Neural crest cell (in vitro differentiated cells): ENCODE results near the gene NAPA. TPM values are rescaled to one million over a fixed set of nuclear protein-coding genes. Genes with fewer than 3 reads are reported as not detected.
A peak's percentile ranks its signal among the peaks of the same experiment; 100 is the strongest.

Experiments
- DNase-seq: peaks from one replicate; pipeline ENCODE4 v3.0.0; 2021; ENCODE audit warnings: low read depth, mixed read lengths, low spot score
- H3K27ac Mint-ChIP-seq: one replicate; pipeline ENCODE4 v1.8.0; 2021; ENCODE audit warnings: mild to moderate bottlenecking, mixed read lengths; ENCODE audit not compliant: unreplicated experiment
- H3K27me3 Mint-ChIP-seq: 2 replicates; pipeline ENCODE4 v1.8.0; 2021; ENCODE audit warnings: low read depth, mild to moderate bottlenecking, mixed read lengths
- H3K36me3 Mint-ChIP-seq: 2 replicates; pipeline ENCODE4 v1.8.0; 2021; ENCODE audit warnings: low read depth, mild to moderate bottlenecking, mixed read lengths
- H3K4me1 Mint-ChIP-seq: 2 replicates; pipeline ENCODE4 v1.8.0; 2021; ENCODE audit warnings: mixed read lengths
- H3K4me3 Mint-ChIP-seq: one replicate; pipeline ENCODE4 v1.8.0; 2021; ENCODE audit warnings: mild to moderate bottlenecking, mixed read lengths
- H3K9me3 Mint-ChIP-seq: 2 replicates; pipeline ENCODE4 v1.8.0; 2021; ENCODE audit warnings: mixed read lengths
- CTCF ChIP-seq: fragments of 200-600 bp; sonication (generic); conservative IDR thresholded peaks from 2 replicates; pipeline ENCODE4 v1.5.0; 2021; ENCODE audit warnings: antibody characterized with exemption, mild to moderate bottlenecking
- total RNA-seq: library from RNA; stranded (reverse); gene quantifications from 2 replicates; pipeline ENCODE4 v1.2.1, GENCODE V29; 2021

The NAPA gene
- total RNA-seq, 1 donor from 2014 or later: 67.2 TPM

GRCh38 chr19:47523473-47523872 is 8.6 kb upstream of the NAPA start:
- TF ChIP-seq CTCF: no peak
- Mint-ChIP-seq H3K27ac (no peak overlapping the region), H3K4me1 (peaks cover 5% of the 10 kb centered on the region), H3K9me3 (no peaks in the 10 kb centered on the region), H3K27me3 (peaks cover 19% of the 10 kb centered on the region), H3K4me3 (no peak overlapping the region), H3K36me3 (no peaks in the 10 kb centered on the region)
- DNase-seq: no peak

GRCh38 chr19:47521473-47522180 is 6.8 kb upstream of the NAPA start:
- H3K27ac Mint-ChIP-seq: peak overlapping the region; percentile 60
- no peak for TF ChIP-seq CTCF
- H3K4me1 Mint-ChIP-seq: peaks cover 5% of the 10 kb centered on the region
- no peak overlapping the region for H3K4me3 Mint-ChIP-seq
- no peak for DNase-seq
- no peaks in the 10 kb centered on the region for H3K36me3 Mint-ChIP-seq
- peaks cover 21% of the 10 kb centered on the region for H3K27me3 Mint-ChIP-seq
- no peaks in the 10 kb centered on the region for H3K9me3 Mint-ChIP-seq

- no peak overlapping the region for H3K4me3 Mint-ChIP-seq
- no peak for TF ChIP-seq CTCF
- H3K9me3 Mint-ChIP-seq: no peaks in the 10 kb centered on the region
- peaks cover 5% of the 10 kb centered on the region for H3K4me1 Mint-ChIP-seq
- peaks cover 21% of the 10 kb centered on the region for H3K27me3 Mint-ChIP-seq
- H3K36me3 Mint-ChIP-seq: no peaks in the 10 kb centered on the region
- no peak for DNase-seq
- H3K27ac Mint-ChIP-seq: no peak overlapping the region
Measured at GRCh38 chr19:47520839-47521238, 6.0 kb upstream of the NAPA start.

- Mint-ChIP-seq H3K9me3 (no peaks in the 10 kb centered on the region), H3K27me3 (peaks cover 21% of the 10 kb centered on the region), H3K36me3 (no peaks in the 10 kb centered on the region), H3K4me1 (peaks cover 9% of the 10 kb centered on the region), H3K27ac (no peak overlapping the region), H3K4me3 (peak overlapping the region; percentile 20)
- TF ChIP-seq CTCF: no peak
- no peak for DNase-seq
Measured at GRCh38 chr19:47520343-47520806, 5.5 kb upstream of the NAPA start.

- Mint-ChIP-seq H3K27me3 (peaks cover 19% of the 10 kb centered on the region), H3K27ac (no peak overlapping the region)
Measured at GRCh38 chr19:47518854-47519253, 4.0 kb upstream of the NAPA start.

More at GRCh38 chr19:47518854-47519253, 4.0 kb upstream of the NAPA start:
- no peaks in the 10 kb centered on the region for H3K9me3 Mint-ChIP-seq
- no peak overlapping the region for H3K4me3 Mint-ChIP-seq
- TF ChIP-seq CTCF: no peak
- H3K4me1 Mint-ChIP-seq: peaks cover 22% of the 10 kb centered on the region
- no peak for DNase-seq
- H3K36me3 Mint-ChIP-seq: no peaks in the 10 kb centered on the region
